Measurements from ENCODE around the gene CAMSAP1.

Gene CAMSAP1

DNA sequence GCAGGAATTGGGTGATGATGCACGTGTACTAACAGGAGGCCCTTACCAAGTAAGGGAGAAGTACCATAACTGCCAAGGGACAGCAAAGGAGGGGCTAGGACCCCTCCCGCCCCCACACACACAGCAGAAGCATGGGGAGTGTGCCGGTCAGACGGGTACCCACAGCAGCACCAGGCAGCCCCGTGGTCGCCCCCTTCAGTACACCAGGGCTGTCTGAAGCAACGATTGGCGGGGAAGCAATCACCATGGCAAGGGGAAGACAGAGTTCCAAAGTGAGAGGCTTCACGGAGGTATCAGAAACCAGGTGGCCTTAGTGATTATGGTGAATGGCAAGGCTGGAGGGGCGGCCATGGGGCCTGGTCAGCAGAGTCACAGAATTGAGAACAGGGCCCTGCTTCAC is 72.2 kb downstream of the CAMSAP1 start:
- no peak for DNase-seq (ENCODE audit: low spot score)

DNA sequence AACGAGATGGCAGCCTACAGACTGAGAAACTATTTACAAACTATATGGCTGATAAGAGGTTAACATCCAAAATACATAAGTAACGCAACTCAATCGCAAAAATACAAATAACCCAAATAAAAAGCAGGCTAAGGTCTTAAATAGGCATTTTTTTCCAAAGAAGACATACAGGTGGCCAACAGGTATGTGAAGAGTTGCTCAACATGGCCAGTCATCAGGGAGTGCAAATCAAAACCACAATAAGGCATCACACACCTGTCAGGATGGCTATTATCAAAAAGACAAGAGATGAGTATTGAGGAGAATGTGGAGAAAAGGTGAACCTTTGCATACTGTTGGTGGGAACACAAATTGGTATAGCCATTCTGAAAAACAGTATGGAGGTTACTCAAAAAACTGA is 73.5 kb downstream of the CAMSAP1 start:
- no peak for DNase-seq (ENCODE audit: low spot score)

DNA sequence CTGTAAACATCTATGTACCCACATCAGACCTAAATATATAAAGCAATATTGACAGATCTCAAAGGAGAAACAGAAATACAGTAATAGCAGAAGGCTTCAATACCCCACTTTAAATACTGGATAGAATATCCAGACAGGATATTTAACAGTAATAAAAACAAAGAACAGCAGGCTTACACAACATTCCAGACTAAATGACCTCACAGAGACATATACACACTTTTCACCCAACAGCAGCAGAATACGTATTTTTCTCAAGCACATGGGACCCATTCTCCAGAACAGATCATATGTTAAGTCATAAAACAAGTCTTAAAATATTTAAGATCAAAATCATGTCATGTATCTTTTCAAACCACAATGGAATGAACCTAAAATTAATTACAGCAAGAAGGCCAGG is 76.8 kb downstream of the CAMSAP1 start:
- DNase-seq (ENCODE audit: low spot score), result no peak

DNA sequence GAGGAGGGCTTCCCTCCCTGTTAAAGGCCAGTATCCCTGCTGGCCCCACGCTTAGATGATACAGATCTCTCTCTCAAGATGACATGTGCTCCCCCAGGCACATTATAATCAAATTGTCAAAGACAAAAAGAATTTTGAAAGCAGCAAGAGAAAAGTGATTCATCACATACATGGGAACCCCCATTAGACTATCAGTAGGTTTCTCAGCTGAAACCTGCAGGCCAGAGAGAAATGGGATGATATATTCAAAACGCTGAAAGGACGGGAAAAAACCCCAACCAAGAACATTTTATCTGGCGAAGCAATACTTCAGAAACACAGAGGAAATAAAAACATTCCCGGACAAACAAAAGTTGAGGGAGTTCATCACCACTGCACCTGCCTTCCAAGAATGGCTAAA is 78.7 kb downstream of the CAMSAP1 start:
- DNase-seq (ENCODE audit: low spot score), result no peak

DNA sequence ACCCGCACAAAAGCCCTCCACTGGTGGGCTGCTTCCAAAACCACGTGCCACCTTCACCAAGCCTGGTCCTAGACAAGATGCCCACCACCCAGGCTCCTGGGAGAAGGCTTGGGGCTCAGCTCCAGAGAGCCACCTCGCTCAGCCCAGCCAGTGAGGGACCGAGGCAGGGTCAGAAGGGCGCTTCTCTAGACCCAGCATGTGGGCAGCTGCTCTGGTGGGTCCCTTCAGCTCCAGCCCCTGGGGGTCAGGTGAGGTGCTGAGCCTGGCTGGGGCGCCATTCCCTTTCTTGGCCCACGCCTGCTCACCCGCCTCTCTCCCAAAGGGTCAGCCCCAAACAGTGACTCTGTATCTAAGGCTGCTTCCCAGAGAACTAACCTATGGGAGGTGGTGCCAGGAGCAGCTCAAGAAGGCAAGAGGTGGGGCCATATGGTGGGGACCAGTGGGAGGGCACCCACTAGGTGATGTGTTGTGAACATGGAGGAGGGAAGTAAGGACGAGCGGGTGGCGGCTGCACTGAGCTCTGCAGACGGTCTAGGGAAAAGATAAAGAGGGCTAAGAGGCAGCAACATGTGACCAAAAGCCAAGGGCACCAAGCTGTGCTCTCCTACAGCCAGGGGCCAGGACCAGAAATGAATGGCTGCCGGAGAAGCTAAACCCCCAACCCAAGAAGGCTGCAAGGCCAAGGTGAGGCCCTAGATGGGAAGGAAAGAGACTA is 79.3 kb downstream of the CAMSAP1 start:
- no peak for DNase-seq (ENCODE audit: low spot score)

DNA sequence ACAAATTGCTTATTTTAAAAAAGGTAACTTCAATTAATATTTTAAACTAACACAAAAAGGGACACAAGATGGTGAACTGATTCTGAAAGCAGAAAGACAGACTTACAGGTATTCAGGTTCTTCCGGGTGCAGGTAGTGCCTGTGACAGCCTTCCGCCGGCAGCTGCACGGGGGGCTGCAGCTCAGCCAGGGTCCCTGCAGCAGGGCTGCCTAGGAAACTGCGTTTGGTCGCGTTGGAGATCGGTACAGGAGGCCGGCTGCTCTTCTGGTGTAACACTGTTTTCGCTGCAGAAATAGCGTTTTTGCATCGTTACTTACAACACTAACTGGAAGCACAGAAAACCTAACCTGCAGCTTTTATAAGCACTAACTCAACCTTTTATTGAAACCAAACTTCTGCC is 80.0 kb downstream of the CAMSAP1 start:
- no peak for DNase-seq (ENCODE audit: low spot score)

DNA sequence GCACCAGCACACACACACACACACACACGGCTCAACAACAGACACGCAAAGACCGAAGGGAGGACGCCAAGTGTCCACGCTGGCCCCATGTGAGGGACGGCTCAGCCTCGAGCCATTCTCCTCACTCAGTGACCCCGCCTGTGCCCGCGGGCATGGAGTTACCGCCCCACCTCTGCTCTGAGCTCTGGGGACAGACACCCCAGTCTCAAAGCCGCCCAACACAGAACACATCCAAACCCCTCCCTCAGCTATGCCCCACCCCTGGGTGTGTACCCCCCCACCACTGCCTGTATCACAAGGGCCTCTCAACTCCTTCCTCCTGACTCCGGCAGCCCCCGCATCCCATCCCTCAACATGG is 81.2 kb downstream of the CAMSAP1 start:
- DNase-seq (ENCODE audit: low spot score), result no peak

DNA sequence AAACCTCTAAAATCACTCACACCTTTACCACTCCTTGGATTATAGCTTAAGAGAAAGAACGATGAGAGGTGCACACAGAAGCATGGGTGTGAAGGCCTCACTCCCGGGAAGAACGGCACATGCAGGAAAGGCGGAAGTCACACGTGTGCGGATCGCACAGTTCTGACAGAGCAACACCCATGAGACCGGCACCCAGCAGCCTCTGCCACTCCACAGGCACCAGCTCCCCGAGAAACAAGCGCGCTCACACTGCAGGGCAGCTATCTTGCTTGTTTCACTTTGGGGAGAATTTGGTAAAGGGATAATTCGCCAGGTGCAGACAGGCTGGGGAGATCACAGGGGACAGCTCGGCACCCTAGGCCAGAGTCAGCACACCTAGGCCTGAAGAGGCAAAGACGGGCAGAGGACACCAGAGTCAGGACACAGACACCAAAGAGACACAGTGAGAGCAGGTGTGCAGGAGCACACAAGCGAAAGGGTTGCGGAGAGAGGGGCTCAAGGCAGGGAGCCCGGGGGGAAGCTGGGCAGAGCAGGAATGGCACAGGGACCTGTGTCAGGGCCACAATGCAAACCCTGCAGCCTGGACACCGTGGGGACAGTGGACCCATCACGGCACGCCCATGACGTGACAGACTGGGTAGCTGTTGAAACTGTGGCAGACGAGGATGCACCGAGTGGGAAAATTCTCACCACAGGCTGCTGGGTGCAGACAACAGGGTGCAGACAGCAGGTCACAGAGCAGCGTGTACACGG is 81.7 kb downstream of the CAMSAP1 start:
- no peak for DNase-seq (ENCODE audit: low spot score)

DNA sequence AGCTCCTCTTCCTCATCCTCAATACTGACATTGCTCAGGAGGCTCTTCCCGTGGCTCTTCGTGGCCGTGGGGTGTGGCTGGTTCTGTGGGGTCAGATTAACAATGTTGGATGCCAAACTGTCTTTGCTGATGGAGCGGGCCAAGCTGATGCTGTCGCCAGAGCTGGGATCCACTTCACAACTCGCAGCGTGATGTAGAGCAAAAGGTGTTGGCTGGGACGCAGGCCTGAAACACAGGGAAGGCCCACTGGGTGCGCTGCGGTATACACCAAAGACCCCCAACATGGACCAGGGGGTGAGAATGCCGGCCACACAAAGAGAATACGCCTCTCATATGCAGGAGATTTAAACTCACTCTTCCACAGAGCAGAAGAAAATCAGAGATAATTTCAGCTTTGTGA is 84.3 kb downstream of the CAMSAP1 start:
- DNase-seq (ENCODE audit: low spot score), result no peak

DNA sequence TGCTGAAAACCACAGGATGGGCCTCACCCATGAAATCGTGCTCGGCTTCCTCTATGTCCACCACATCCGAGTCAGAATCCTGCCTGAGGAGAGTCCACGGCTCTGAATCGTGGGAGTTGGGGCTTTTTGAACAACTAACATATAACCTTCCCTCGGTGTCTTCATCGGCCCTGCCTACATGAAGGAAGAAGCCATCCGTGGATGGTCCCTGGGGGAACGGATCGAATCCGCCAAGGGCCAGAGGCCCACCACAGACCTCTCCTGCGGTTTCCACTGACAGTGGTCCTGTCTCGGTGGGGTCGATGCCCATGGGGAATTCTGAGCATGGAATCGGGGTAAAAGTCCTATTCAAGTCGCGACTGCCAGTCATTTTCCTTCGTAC is 85.0 kb downstream of the CAMSAP1 start:
- DNase-seq (ENCODE audit: low spot score), result no peak

DNA sequence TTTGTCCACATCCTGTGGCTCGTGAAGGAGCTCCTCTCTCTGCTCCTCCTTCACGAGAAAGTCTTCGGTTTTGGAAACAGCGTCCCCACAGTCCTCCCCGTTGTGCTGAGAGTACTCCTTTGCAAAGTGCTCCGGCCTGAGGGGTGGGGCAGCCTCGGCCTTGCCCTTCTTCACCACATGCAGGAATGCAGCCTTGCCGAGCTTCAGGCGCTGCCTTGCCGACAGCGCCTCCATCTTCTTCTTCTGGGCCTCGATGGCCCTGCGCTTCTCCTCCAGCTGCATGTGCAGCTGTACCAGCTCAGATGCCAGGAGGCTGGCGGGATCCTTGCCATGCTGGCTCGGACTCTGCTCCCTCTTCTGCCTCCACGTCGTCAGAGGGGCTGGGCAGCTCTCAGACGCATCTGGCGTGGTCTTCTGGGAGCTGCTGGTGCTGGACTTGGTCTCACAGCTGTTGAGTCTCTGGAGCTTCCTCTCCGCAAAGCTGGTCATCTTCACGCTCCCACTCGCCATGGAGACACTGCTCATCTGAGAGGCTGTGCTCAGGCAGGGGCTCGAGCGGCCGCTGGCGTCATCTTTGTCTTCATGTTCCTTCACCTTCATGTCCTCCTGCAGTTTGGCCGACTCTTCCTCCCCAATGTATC is 85.5 kb downstream of the CAMSAP1 start:
- no peak for DNase-seq (ENCODE audit: low spot score)

DNA sequence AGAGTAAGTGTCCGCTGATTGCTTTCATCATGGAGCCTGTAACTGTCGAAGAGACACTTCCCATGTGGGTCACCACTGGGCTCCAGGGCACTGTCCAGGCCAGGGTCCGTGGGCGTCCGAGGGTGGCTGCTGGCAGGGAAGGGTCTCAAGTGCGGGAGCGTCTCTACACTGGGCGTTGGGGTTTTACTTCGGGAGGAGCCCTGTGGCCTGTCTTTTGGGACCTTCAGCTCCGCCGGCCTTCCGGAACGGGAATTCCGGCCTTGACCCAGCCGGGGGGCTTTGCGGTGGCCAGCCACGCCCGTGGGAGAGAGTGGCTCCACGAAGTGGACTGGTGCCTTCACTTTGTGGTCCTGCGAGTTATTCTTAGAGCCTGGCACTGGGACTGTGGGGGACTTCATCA is 86.2 kb downstream of the CAMSAP1 start:
- DNase-seq (ENCODE audit: low spot score), result no peak

DNA sequence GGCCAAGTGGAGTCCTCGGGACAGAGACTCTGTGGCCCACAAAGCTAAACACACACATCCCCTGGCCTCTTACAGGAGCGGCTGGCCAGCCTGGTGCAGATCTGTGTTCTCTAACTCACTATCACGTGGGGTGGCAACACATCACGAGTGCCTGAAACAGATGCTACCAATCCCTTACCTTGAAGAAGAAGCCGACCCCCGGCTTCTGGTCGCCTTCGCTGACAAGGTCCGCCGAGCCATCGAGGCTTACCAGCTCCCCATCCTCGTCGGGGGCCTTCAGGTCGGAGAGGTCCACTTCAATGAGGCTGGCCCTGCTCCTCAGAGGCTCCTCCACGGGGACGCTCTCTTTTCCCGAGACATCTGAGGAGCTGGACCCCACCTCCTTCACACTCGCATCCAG is 86.7 kb downstream of the CAMSAP1 start:
- no peak for DNase-seq (ENCODE audit: low spot score)

DNA sequence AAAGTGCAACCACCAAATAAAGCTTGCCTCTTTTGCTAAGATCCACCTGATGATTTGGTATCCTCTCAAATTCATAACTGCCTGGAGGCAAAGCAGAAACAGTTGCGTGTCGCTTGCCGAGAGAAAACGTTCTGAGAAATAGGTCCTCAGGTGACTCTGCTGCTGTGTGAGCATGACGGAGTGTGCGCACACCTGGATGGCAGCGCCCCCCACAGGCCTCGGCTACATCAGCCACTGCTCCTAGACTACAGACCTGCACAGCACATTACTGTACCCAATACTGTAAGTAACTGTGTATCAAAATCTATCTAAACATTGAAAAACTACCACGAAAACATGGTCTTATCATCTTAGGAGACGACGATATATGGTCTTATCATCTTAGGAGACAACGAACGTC is 87.4 kb downstream of the CAMSAP1 start:
- DNase-seq (ENCODE audit: low spot score), result no peak

DNA sequence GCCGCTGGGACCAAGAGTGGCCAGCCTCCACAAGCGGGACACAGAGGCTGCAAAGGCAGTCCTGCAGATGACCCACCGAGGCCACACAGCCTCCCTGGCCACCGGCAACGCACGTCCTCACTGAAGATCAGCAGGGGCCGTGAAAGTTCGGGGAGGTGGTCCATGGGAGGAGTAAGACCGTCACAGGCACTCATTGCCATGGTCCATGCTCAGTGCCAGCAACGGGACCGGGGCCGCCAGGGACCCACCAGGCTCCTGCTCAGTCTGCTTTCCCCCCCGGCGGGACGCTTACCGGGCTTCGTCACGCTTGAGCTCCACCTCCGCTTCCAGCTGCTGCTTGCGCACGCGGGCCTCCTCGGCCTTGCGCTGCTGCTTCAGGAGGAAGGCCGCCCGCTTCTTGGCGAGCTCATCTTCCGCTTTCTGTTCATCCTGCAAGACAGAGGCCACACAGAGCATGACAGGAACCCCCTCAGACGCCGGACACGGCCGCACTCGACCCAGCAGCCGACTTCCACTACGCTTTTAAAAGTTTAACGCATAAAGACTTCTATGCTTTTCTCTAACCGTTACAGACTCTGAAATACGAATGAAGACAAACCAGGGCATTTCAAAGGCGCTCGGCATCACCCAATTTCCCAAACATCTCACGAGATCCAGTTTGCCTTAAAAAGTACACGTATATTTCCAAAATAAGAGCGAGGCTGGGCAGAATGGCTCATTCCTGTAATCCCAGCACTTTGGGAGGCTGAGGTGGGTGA is 88.4 kb downstream of the CAMSAP1 start:
- DNase-seq (ENCODE audit: low spot score), result no peak

DNA sequence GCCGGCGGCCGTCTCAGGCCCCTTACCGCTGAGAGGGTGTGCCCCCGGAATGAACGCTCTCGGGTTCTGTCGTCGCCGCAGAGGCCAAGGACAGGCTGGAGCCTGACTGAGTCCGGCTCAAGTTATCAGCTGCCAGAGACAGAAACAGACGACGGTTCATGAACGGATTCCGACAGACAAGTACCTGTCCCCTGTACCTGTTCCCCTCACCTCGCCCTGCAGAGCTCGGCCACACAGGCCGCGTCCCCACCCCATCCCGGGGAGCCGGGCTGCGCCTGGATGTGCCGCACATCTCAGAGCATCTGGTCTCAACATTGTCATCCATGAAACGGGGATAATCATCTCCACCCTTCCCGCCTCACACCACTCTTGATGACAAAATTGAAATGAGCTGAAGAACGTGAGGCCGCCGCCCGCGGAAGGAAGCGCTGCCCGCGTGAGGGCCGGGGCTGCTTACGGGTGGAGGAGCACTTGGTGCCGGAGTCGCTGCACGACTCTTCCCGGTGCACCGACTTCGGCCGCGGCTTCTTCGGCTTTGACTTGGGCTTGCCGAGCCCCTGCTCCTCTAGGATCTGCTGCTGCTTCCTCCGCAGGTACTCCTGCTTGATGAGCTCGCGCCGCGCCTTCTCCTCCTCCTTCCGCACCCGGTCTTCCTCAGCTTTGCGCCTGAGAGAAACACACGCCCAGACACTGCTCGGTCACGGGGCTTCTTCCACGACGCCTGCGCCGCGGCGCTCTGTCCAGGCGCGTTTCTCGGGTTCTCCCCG is 89.2 kb downstream of the CAMSAP1 start:
- DNase-seq (ENCODE audit: low spot score), result no peak

DNA sequence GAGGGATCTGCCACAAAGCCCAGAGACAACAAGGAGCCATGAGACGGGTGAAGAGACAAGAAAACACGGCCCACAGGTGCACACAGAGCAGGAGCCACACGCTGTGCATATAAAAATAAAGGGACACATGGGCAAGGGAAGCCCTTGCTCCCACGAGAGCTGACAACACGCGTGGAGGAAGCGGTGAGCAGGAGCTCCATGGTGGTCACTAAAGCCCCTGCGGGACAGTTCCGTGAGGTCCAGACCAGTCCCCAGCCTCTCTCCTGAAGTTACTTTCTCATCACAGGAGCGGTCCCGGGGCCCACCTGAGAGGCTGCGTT is 90.7 kb downstream of the CAMSAP1 start:
- no peak for DNase-seq (ENCODE audit: low spot score)

DNA sequence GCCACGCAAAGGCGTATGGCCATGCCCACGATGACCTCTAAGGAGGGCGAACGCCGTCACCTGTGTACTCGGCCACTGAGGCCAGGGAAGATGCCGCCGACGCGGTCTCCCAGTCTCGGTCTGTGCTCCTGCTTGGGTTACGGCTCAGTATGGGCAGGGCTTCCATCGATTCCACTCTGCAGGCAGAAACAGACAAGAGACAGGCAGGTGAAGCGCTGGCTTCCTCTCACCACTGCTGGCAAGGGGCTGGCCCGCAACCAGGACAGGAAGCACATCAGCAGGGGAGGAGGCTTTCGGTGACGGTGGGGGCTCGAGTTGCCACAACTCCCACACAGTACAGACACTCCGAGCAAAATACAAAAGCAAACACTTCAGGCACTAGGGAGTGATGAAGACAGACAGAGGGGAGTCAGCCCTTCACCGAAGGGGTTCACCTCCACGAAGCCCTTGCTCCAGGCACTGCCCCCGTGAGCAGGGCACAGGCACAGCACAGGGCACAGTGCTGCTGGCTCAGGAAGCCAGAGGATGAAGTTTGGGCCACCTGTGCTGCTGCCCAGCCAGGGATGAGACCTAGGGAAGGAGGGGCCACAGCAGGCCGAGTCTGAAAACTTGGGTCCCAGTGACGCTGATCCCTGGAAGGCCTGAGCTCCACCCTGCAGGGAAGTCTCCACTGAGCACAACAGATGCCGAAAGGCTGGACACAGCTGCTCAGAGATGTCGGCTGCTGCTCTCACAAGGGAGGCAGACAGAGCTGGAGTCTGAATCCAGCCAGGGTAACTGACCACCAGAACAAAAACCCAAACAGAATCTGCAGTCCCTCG is 91.3 kb downstream of the CAMSAP1 start:
- DNase-seq (ENCODE audit: low spot score), result no peak

DNA sequence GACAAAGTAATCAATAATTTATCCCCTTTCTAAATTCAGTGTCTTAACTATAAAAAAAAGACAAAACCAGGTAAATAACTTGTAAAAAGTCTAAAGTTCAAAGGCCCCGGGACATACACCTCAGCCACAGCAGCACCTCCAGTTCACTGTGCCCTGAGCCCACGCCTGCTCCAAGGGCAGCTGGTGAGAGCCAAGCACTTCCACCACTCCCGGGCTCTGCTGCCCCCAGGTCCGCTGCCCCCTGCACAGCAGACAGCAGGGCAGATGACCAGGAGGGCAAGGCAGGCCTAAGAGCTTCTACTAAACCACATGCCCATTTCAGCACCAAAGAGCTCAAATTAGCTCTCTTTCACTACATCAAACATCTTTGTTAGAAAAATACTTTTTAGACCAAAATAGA is 91.9 kb downstream of the CAMSAP1 start:
- no peak for DNase-seq (ENCODE audit: low spot score)

DNA sequence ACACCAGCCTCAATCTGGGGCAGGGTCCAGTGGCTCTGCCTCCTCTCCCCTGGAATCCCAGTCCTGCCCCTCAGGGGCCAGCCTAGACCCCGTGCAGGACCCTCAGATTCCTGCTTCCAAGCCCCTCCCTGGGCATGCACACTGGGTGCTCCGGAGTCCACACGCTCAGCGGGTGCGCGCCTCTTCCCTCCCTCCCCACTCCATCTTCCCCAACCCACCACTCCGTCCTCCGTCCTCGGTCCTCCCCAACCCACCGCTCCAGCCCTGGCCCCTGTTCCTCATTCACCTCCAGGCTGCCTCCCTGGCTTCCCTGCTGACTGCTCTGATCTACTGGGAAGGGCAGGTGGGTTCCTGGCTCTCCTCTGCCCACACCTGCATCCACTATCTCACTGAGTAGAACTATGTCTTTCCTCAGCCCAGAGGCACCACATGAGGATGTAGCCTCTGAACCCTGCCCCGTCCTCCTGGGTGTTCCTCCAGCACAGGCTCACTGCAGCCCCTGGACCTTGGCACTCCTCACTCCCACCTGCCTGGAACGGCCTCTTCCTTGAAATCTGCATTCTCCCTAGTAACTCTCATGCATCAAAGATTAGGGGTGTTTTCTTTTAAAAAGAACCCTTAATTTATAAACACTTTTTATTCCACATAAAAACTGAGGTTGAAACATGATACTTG is 92.8 kb downstream of the CAMSAP1 start:
- no peak for DNase-seq (ENCODE audit: low spot score)

Measured in cerebellar cortex (tissue), 1 donor.